Stimulated activated naive B cell treated with anti-CD40 and anti-IgM and Interleukin-4, amounts not matched to agents 10 μg/mL and 1 μg/mL and 100 μg/mL, for 72 hours (primary cell): ENCODE measurements around the gene ASB16.
"Not testable (repeated sequence)": the region's sequence is repeated elsewhere in the genome, so short reads cannot be mapped to it uniquely, and the experiment has no call there.

Experiments
- ATAC-seq, 2 donors: fragments of 150-1000 bp; cut with Tn5 transposase; replicated peaks; 2 replicates each; pipeline ENCODE4 v1.10.0; 2021; ENCODE audit warnings: moderate library complexity in 1 of 2
- DNase-seq: peaks from one replicate; pipeline ENCODE4 v3.0.0; 2021
- H3K27ac Mint-ChIP-seq: one replicate; pipeline ENCODE4 v1.8.0; 2022; ENCODE audit warnings: mild to moderate bottlenecking, mixed read lengths
- H3K27me3 Mint-ChIP-seq, 2 donors: one replicate each; pipeline ENCODE4 v1.8.0; 2022; ENCODE audit warnings: mixed read lengths in 2 of 2
- H3K36me3 Mint-ChIP-seq, 2 donors: one replicate each; pipeline ENCODE4 v1.8.0; 2022; ENCODE audit warnings: mixed read lengths in 2 of 2, mild to moderate bottlenecking in 1 of 2
- H3K4me1 Mint-ChIP-seq, 2 donors: one replicate each; pipeline ENCODE4 v1.8.0; 2022; ENCODE audit warnings: mixed read lengths in 2 of 2, mild to moderate bottlenecking in 1 of 2
- H3K4me3 Mint-ChIP-seq, 2 donors: one replicate each; pipeline ENCODE4 v1.8.0; 2022; ENCODE audit warnings: mild to moderate bottlenecking in 2 of 2, mixed read lengths in 2 of 2, moderate library complexity in 1 of 2
- H3K9me3 Mint-ChIP-seq, 2 donors: one replicate each; pipeline ENCODE4 v1.8.0; 2022; ENCODE audit warnings: mixed read lengths in 2 of 2, mild to moderate bottlenecking in 1 of 2

Gene ASB16

GRCh38 chr17:44134752-44135568, 35.5 kb upstream of the ASB16 start:
- H3K27me3 Mint-ChIP-seq: peaks cover 11 to 14% of the 10 kb centered on the region in 2 donors
- H3K27ac Mint-ChIP-seq: no peak overlapping the region
- DNase-seq (no peak), ATAC-seq (no peak)
- H3K4me3 Mint-ChIP-seq: no peak overlapping the region
- peaks cover 14 to 25% of the 10 kb centered on the region in 2 donors for H3K4me1 Mint-ChIP-seq
- H3K36me3 Mint-ChIP-seq: no peaks in the 10 kb centered on the region
- no peaks in the 10 kb centered on the region for H3K9me3 Mint-ChIP-seq

GRCh38 chr17:44137891-44138709, 32.4 kb upstream of the ASB16 start:
- peak; percentile 51 for ATAC-seq
- peak overlapping the region; percentile 22 for H3K27ac Mint-ChIP-seq
- no peaks in the 10 kb centered on the region for H3K9me3 Mint-ChIP-seq
- peak; percentile 57 for DNase-seq
- H3K4me1 Mint-ChIP-seq: peaks cover 14 to 29% of the 10 kb centered on the region in 2 donors
- H3K36me3 Mint-ChIP-seq: no peaks in the 10 kb centered on the region
- H3K4me3 Mint-ChIP-seq: peak overlapping the region; percentile 44 to 67
- peaks cover 11 to 14% of the 10 kb centered on the region in 2 donors for H3K27me3 Mint-ChIP-seq

- not testable (repeated sequence) for DNase-seq
These were observed 26.6 kb upstream of the ASB16 start for GRCh38 chr17:44143921-44144320.

GRCh38 chr17:44144966-44145739, 25.4 kb upstream of the ASB16 start:
- H3K36me3 Mint-ChIP-seq: peaks cover 12% of the 10 kb centered on the region in 2 donors
- no peak overlapping the region for H3K27ac Mint-ChIP-seq
- ATAC-seq (no peak), DNase-seq (no peak)
- H3K9me3 Mint-ChIP-seq: no peaks in the 10 kb centered on the region
- H3K4me1 Mint-ChIP-seq: peaks cover 6 to 19% of the 10 kb centered on the region in 2 donors
- no peaks in the 10 kb centered on the region for H3K27me3 Mint-ChIP-seq
- H3K4me3 Mint-ChIP-seq: no peak overlapping the region

More at GRCh38 chr17:44143921-44144320, 26.6 kb upstream of the ASB16 start:
- H3K9me3 Mint-ChIP-seq, H3K27ac Mint-ChIP-seq, H3K4me3 Mint-ChIP-seq, H3K27me3 Mint-ChIP-seq, ATAC-seq: not testable (repeated sequence)
- H3K4me1 Mint-ChIP-seq: peaks cover 6 to 20% of the 10 kb centered on the region in 2 donors
- H3K36me3 Mint-ChIP-seq: peaks cover 9 to 10% of the 10 kb centered on the region in 2 donors

- H3K27me3 Mint-ChIP-seq: no peaks in the 10 kb centered on the region
- peaks cover 12 to 15% of the 10 kb centered on the region in 2 donors for H3K36me3 Mint-ChIP-seq
- peaks cover 3 to 13% of the 10 kb centered on the region in 2 donors for H3K4me1 Mint-ChIP-seq
- H3K9me3 Mint-ChIP-seq: no peaks in the 10 kb centered on the region
- DNase-seq (no peak), ATAC-seq (no peak)
- no peak overlapping the region for H3K27ac Mint-ChIP-seq
- H3K4me3 Mint-ChIP-seq: no peak overlapping the region
These were observed 23.8 kb upstream of the ASB16 start for GRCh38 chr17:44146375-44147346.

- DNase-seq (no peak), ATAC-seq (no peak)
- H3K4me1 Mint-ChIP-seq: peaks cover 0 to 6% of the 10 kb centered on the region in 2 donors
- peaks cover 13 to 15% of the 10 kb centered on the region in 2 donors for H3K36me3 Mint-ChIP-seq
- no peak overlapping the region for H3K27ac Mint-ChIP-seq
- no peaks in the 10 kb centered on the region for H3K9me3 Mint-ChIP-seq
- H3K27me3 Mint-ChIP-seq: no peaks in the 10 kb centered on the region
- no peak overlapping the region for H3K4me3 Mint-ChIP-seq
These were observed 22.7 kb upstream of the ASB16 start for GRCh38 chr17:44147812-44148211.

- not testable (repeated sequence) for H3K27ac Mint-ChIP-seq, H3K9me3 Mint-ChIP-seq, ATAC-seq, H3K4me3 Mint-ChIP-seq, DNase-seq, H3K4me1 Mint-ChIP-seq, H3K27me3 Mint-ChIP-seq
- H3K36me3 Mint-ChIP-seq: peaks cover 13 to 15% of the 10 kb centered on the region in 2 donors
These were observed 21.4 kb upstream of the ASB16 start for GRCh38 chr17:44149066-44149465.

GRCh38 chr17:44149750-44150329, 20.7 kb upstream of the ASB16 start:
- no peak for DNase-seq
- ATAC-seq: no peak
- peaks cover 13 to 18% of the 10 kb centered on the region in 2 donors for H3K36me3 Mint-ChIP-seq
- H3K9me3 Mint-ChIP-seq: no peaks in the 10 kb centered on the region
- peaks cover 0 to 6% of the 10 kb centered on the region in 2 donors for H3K4me1 Mint-ChIP-seq
- no peak overlapping the region for H3K4me3 Mint-ChIP-seq
- H3K27me3 Mint-ChIP-seq: no peaks in the 10 kb centered on the region
- H3K27ac Mint-ChIP-seq: no peak overlapping the region

- H3K4me1 Mint-ChIP-seq: no peaks in the 10 kb centered on the region
- H3K36me3 Mint-ChIP-seq: peaks cover 6 to 12% of the 10 kb centered on the region in 2 donors
- H3K9me3 Mint-ChIP-seq: no peaks in the 10 kb centered on the region
- no peak for ATAC-seq
- H3K27me3 Mint-ChIP-seq: no peaks in the 10 kb centered on the region
- peak overlapping the region; percentile 6 for H3K27ac Mint-ChIP-seq
- no peak overlapping the region for H3K4me3 Mint-ChIP-seq
- DNase-seq: no peak
These were observed 17.6 kb upstream of the ASB16 start for GRCh38 chr17:44152875-44153274.

GRCh38 chr17:44155488-44155887, 15.0 kb upstream of the ASB16 start:
- H3K27ac Mint-ChIP-seq: no peak overlapping the region
- DNase-seq (no peak), ATAC-seq (no peak)
- H3K36me3 Mint-ChIP-seq: peaks cover 4 to 9% of the 10 kb centered on the region in 2 donors
- no peak overlapping the region for H3K4me3 Mint-ChIP-seq
- H3K9me3 Mint-ChIP-seq: no peaks in the 10 kb centered on the region
- H3K4me1 Mint-ChIP-seq: peaks cover 0 to 2% of the 10 kb centered on the region in 2 donors
- H3K27me3 Mint-ChIP-seq: no peaks in the 10 kb centered on the region

GRCh38 chr17:44159519-44160210, 10.8 kb upstream of the ASB16 start:
- peaks cover 0 to 2% of the 10 kb centered on the region in 2 donors for H3K4me1 Mint-ChIP-seq
- ATAC-seq (peak in 1 of 2 donors; percentile 45), DNase-seq (no peak)
- peaks cover 3 to 13% of the 10 kb centered on the region in 2 donors for H3K36me3 Mint-ChIP-seq
- H3K4me3 Mint-ChIP-seq: no peak overlapping the region
- H3K27ac Mint-ChIP-seq: no peak overlapping the region
- H3K9me3 Mint-ChIP-seq: no peaks in the 10 kb centered on the region
- no peaks in the 10 kb centered on the region for H3K27me3 Mint-ChIP-seq

GRCh38 chr17:44164476-44164875, 6.0 kb upstream of the ASB16 start:
- Mint-ChIP-seq H3K9me3 (no peaks in the 10 kb centered on the region), H3K4me3 (no peak overlapping the region), H3K27ac (no peak overlapping the region), H3K27me3 (no peaks in the 10 kb centered on the region), H3K4me1 (peaks cover 5 to 13% of the 10 kb centered on the region in 2 donors), H3K36me3 (peaks cover 0 to 11% of the 10 kb centered on the region in 2 donors)
- no peak for DNase-seq
- no peak for ATAC-seq
